ENCODE results near the gene ODF4.

GRCh38 chr17:8290043-8290442 lies 49.6 kb upstream of the ODF4 start:
- TF ChIP-seq EZH2 (IDR thresholded peaks at IDR 0.05): no peak
- TF ChIP-seq CTCF (IDR thresholded peaks at IDR 0.05): no peak
- no peak for TF ChIP-seq EZH2phosphoT487 (IDR thresholded peaks at IDR 0.05)

Data from neural progenitor cell (in vitro differentiated cells).